GM21737 (cell line): ENCODE measurements around the gene CFAP74.

Experiments used
- ATAC-seq: cut with Tn5 transposase; IDR thresholded peaks from one replicate; pipeline ENCODE4 v1.9.1; 2021; ENCODE audit warnings: mild to moderate bottlenecking, moderate library complexity; ENCODE audit not compliant: unreplicated experiment

Gene CFAP74

DNA sequence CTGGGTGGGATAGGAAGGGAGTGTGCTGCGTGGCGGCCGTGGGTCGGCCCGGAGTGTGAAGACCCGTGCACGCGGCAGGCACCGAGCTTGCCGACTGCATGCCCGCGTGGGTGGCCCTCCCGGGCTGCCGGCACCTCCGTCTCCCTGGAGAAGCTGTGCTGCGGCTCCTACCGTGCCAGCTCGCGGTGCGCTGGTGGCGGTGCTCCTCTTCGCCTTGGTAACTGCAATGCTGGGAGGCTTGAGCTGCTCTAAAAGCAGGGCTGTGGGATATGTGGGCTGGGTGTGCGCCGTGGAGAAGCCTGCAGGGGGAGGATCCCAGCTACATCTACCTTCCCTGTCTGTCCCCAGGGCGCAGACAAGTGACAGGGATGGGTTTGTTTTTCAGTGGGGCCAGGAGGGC, 18.0 kb upstream of the CFAP74 start:
- no peak for ATAC-seq

DNA sequence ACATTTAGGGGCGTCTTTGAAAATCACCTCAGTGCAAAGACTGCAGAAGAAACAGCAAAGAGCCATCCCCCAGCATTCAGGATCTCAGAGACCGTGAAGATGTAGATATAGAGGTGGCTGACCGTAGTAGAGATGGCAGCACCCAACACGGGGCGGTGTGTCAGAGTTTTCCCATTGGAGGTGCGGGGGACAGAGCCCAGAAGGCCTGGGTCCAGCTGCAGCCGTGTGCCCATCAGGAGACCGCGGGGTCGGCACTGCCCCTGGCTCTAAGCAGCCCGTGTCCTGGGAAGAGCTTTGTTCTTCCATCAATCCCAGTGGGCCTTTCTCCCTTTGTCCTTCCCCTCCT, 16.7 kb upstream of the CFAP74 start:
- no peak for ATAC-seq

DNA sequence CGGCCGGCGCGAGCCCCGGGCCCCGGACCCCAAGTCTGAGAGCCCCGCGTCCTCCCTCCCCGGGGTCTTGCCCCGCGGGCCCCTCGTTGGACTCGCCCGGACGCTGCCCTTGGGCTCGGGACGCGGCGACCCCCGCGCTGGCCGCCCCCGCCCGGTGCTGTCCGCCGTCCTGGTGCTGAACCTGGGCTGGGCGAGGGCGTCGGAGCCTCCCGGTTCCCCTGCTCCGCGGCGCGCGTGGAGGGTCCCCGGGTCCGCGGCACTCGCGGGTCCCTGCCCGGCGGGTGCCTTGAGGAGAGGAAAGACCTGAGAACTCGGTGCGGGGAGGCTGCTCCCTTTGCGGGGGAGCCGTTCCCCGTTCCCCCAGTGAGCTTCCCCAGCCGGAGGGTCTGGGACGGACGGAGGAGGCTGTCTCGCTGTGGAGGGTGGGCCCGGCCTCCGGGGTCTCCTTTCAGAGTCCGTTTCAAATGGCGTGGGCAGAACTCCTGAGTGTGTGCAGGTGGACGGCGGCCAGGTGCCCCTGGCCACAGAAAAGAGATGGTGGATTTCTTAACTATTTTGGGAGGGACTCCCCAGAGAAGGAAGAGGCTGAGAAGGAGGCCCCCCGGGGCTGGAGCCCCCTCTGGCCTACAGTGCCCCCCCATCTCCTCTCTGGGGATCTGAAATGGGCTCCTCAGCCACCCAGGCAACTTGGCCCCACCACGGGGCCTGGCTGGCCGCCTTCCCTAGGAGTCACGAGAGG, 16.2 kb upstream of the CFAP74 start:
- no peak for ATAC-seq

DNA sequence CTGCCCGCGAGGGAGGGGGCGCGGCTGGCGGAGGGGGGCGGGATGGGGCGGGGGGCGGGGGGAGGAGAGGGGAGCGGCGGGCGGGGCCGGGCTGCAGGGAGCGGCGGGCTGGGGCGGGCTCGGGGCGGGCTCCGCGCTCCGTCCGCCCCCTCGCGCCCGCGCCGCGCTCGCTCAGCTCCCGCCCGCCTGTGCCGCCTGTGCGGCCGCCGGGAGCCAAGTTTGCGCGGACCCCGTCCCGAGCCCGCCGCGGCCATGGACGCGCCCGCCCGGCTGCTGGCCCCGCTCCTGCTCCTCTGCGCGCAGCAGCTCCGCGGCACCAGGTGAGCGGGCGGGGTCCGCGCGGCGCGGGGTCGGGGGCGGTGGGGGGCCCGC, 15.6 kb upstream of the CFAP74 start, which contains the start of gene GABRD:
TSS of gene GABRD (plus strand) at position 174 of the 372 bp plus-strand sequence. CDS start at position 253, 79 bp downstream.
- ATAC-seq, result no peak

DNA sequence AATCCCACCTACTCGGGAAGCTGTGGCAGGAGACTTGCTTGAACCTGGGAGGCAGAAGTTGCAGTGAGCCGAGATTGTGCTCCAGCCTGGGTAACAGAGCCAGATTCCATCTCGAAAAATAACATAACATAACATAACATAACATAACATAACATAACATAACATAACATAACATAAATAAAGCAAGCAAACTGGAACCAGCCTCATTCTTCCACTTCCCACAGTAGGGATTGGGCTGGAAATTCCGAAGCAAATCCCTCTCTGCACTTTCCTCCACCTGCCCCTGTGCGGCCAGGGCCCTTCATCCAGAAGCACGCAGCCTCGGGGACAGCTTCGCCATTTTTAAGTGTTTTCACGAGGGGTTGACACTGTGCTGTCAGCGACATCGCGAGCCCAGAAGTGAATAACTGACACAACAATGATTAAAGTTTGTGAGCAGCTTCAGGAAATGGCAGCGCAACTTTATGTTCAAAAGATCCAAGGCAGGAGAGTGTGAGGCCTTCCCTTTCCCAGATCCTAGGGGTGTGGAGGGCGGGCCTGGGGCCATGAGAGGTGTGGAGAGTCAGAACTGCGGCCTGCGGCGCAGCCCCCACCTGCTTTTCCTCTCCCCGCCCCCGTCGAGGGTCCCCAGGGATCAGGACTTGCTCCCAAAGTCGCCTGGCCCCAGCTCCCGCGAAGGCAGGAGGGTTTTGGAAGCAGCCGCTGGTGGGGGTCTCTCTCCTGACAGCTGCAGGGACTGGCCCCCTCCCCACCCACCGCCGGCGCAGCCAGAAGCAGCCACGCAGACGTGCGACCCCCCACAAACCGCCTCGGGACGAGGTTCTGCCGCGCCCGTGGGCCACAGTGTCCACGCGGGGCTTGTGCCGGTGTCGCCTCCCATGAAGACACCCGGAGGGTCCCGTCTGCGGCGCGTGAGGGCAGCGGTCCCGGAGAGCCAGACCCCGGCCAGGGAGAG, 14.9 kb upstream of the CFAP74 start:
- no peak for ATAC-seq

DNA sequence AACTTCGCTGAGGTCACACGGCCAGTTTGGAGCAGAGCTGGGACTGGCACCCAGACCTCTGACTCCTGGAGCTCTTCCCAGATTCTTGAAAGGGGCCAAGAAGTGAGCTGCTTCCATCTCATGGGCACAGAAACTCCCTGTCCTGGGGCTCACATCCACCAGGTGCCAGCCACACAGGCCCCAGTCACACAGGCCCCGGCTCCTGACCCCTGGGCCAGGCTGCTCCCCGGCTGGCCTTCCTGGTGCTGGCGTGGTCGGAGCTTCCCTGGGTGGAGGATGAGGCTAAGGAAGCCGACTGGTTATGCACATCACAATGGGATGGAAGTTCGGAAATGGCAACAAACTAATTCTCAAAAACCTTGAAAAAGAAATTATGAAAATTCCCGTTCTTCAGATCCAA, 12.5 kb upstream of the CFAP74 start:
- no peak for ATAC-seq

DNA sequence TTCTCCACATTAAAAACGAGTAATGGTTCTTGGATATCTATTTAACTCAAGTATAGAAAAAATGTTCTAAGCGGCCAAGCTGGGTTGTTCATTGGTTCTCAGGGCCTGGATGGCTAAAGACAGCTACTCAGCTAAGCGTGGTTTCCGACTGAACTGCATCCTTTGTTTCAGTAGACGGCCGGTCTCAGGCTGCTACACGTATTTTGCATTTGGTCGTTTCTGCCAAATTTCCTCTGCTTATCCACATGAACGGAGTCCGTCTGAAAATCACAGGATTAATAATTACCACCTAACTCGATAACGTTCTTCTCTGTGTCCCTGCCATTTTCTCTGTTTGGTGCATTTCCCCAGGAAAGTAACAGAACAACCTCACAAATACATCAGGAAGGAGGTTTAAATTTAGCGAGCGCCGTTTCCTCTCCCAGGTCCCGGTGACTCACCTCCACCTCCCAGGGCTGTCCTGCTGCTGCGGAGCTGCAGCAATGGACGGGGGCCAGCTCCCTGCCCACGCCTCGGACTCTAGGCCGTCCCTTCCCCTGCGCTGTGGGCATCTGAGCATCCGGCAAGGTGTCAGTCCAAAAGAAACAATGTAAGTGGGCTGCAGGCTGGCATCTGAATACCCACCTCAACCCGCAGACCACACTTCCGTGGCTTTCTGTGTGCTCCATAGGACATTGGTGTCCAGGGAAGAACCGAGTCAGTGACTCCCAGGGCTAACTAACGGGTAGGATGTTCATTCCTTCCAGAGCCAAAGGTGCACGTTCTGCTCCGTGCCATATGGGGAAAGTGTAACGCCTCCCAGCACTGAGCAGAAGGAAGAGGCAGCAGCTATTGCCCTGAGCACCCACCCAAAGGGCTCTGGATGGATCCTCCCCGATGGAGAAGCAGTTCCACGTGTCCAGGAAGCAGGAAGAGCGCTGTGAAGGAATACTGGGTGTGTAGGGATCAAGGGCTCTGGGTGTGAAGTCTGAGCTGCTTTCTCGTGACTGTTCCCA, 11.5 kb upstream of the CFAP74 start:
- no peak for ATAC-seq

DNA sequence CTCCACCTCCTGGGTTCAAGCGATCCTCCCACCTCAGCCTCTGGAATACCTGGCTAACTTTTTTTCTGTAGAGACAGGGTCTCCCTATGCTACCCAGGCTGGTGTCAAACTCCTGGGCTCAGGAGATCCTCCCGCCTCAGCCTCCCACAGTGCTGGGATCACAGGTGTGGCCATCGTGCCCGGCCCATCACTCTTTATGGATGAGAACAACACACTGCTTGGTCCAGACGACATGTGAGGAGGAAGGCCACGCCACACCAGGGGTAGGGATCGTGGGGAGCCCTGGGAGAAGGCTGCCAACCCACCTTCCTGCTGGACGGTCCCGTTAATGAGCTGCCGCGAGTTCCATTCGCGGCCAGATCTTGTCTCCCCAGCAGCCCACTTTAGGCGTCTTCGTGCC, 10.6 kb upstream of the CFAP74 start:
- no peak for ATAC-seq

DNA sequence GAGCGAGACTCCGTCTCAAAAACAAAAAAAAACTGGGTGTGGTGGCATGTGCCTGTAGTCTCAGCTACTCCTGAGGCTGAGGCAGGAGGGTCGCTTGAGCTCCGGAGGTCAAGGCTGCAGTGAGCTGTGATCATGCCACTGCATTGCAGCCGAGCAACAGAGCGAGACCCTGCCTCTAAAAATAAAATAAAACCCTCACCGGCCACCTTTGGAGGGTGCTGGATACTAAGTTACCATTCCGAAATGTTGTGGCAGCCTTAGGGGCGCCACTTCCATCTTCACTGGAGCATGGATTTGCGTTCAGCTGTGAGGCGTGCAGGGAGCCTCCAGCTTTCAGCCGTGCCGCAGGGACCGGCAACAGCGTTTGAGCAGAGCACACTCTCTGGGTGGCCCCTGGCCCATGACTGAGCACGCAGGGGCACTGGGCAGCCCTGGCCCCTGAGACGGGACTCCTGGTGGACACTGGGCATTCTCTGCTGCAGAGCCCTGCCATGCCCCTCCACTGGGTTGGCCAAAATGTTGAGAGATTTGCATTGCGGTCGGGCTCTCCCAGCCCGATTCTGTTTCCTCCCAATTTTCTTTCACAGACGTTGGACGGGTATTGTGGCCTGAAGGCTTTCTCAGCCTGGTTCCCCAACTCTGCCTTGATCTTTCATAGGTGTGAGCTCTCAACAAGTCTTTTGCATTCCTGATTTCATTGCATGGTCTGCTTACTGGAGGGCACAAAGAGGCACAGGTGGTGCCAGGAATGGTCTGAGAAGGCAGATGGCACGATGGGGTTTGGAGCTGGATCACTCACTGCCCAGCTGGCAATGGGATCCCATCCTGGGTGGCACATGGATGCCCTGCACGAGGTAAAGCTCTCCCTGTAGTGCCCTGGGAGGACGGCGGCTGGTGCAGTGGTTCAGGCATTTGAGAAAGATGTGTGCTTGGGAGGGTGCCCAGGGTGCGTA, 5.8 kb upstream of the CFAP74 start:
- ATAC-seq, result no peak

DNA sequence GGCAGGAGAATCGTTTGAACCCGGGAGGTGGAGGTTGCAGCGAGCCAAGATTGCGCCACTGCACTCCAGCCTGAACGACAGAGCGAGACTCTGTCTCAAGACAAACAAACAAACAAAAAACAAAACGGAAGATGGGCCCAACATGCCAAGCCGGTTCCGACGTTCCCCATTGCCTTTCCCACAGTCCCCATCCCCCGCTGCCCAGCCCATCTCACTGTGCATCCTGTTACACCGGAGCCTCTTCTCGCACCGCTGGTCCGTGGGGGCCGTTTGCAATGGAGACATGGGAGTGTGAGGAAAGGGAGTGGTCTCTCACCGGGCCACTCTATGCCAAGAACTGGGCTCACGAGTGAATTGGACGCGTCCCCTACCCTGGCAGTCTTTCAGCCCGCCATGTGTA, 1.3 kb upstream of the CFAP74 start:
- ATAC-seq, result no peak

DNA sequence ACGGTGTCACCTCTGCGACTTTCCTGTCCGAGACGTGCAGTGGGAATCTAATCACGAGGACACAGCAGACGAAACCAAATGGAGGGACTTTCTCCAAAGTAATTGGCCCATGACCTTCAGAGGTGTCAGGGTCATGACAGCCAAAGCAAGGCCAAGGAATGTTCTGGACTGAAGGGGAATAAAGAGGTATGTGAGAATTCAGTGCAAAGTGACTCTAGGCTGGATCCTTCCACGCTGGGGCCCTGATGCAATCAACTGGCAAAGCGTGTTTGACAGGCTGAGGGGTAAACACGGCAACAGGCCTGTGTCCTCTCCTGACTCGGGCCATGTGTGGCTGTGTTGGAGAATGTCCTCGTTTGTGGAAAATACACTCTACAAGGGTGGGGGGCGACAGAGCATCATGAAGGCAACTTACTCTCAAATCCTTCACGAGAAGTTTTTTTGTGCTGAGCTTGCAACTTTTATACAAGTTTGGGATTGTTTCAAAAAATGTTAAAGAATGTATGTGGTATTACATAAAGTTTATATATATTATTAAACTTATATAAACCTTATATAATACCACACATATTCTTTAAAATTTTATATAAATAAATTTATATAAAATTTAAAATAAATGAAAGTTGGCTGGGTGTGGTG, 1.7 kb downstream of the CFAP74 start:
- no peak for ATAC-seq

DNA sequence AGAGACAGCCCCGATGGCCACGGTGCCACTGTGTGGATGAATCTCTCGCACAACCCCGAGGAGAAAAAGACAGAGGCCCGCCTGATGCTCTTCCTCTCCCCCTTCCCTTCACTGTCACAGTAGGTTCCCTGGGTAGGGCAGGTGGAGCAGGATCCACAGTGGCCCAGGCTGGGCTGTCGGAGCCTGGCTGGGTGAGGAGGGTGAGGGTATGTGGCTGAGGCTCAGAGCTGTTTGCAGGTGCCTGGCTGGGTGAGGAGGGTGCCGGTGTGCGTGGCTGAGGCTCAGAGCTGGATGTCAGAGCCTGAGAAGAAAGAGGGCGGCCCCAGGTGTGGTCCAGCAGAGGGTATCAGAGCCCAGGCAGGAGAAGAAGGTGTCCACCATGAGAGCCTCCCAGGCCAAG, 2.7 kb downstream of the CFAP74 start:
- no peak for ATAC-seq

DNA sequence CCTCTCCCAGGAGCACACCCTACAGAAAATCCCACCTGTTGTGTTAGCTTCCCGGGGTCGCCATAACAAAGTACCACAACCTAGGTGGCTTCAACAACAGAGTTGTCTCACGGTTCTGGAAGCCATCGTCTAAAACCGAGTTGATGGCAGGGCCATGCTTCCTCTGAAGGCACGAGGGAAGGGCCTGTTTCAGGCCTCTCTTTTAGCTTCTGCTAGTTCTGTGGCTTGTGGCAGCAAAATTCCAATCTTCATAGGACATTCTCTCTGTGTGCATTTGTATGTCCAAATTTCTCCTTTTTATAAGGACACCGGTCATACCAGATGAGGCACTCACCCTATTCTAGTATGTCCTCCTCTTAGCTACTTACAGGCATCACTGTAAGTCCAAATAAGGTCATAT, 3.2 kb downstream of the CFAP74 start:
- no peak for ATAC-seq

DNA sequence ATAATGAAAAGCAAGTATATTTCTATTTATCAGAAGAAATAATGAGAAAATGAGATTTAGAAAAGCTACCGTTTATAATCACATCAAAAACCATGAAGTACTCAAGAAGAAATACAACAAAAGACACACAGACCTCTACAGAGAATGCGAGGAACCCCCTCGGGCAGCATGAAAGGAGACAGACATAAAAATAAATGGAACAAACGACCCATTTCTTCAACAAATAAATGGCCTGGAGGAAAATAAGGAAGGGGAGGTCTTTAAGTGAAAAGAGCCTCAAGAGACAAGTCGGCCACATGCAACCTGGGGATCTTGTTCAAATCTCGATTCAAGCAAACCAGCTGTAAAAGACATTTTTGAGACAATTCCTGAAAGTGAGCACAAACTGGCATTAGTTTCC, 6.0 kb downstream of the CFAP74 start:
- ATAC-seq, result no peak

DNA sequence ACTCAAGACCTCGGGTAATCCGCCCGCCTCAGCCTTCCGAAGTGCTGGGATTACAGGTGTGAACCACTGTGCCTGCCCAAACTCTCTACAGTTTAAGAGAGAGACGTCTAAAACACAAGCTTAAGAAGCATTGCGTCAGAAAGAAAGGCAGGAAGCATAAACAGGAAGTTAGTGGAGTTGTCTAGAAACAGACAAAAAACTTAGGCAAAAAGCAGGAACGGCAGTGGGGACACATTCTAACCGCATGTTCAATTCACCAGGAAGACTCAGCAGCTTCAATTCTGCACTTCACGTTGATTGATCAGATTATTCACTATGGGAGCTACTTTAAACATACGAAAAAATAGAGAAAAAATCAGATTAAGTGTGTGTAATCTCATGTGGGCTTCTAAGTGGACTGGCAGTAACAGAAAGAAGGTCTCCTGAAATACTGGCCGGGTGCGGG, 7.4 kb downstream of the CFAP74 start:
- no peak for ATAC-seq

DNA sequence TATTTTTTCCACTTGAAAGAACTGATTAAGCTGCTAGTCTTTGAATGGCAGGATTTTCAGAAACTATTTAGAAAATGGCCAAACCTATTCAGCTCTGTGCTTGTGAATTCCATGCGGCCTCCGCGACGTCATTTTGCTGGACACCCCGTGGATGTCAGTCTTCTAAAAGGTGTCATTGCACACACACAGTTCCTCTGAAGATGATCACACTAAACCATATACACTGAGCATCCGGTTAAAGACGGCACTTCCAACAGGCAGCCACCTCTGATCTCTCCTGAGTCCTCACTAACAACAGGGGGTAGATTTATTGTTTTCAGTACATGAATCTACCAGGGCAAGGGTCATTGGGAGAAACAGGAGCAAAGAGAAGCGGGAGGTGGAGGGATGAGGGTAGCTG, 9.1 kb downstream of the CFAP74 start:
- ATAC-seq, result no peak

DNA sequence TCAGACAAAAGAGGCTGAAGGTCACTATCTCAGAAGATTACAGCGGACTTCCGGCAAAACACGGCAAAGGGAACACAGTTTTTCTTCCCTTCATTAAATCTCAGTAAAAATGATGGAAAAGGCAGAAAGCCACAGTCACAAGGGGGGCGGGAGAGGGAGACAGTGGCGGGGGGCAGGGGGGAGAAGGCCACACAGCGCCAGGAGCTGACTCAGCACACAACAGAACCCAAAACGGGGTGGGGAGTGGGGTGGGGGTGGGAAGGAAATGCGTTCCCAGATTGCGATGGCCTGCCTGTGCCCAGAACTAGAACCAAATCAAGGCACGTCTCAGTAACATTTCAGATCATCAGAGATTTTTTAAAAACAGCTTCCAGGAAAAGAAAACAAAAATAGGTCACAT, 13.4 kb downstream of the CFAP74 start:
- ATAC-seq, result no peak

DNA sequence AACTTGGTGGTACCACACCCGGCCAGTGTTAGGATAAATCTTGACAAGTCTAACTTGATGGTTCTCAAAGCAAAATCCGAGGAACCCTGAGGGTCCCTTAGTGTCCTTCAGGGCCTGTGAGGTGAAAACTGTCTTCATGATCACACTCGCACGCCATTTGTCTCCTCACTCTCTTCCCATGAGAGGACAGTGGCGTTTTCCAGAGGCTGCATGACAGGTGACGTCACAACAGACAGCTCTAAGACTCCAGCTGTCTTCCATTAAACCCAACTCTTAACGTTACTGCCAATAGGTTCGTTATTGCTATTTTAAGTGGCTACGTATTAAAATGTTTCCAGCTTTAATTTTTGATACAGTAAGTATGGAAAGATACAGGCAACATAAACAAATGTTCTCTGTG, 13.8 kb downstream of the CFAP74 start:
- ATAC-seq, result no peak

DNA sequence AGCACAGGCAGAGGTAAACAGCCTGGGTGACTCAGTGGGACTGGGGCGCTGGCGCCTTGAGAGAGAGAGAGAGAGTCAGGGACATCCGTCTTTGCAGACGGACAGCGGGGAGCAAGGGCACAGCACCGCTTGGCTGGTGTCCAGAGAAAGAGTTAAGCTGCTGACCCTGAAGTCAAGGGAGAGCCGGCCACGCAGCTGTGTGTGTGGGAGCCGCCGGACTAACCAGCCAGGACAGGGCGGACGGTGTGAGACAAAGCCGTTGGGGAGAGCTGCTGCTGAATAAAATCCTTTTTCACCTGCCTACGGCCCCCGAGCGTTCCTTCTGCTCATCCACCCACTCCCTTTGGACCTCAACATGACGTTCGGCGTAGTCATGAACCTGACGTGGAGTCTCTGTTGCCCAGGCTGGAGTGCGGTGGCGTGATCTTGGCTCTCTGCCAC, 14.5 kb downstream of the CFAP74 start:
- ATAC-seq, result no peak
